ENCODE measurements around the gene LRP1B.
A peak's percentile ranks its signal among the peaks of the same experiment; 100 is the strongest.

The LRP1B gene

DNA sequence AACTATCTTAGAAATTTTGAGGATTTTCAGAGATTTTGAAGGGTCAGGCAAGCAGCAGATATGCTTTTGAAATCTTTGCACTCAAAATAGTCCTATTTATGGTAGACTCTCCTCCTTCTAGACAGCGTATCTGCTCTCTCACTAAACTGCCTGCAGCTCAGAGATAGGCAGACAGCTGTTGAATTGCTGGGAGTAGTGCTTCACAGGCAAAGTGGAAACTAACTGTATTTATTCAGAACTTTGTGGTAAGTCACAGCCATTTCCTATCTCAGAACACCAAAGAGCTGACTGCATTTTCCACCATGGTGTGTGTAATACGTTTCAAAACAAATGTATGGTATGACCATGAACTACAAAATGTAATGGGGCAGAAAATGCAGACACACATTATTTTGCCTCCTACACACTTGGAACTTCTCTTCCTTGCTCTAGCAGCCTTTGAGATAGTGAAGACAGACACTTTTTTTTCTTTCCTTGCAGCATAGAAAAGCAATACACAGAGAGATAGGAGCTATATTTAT, 352.4 kb downstream of the LRP1B start:
- H3K4me3 ChIP-seq (ENCODE audit: low read length) = no peak overlapping the region
- DNase-seq (ENCODE audit: low read depth) = no peak
- TF ChIP-seq, protein P1, sequence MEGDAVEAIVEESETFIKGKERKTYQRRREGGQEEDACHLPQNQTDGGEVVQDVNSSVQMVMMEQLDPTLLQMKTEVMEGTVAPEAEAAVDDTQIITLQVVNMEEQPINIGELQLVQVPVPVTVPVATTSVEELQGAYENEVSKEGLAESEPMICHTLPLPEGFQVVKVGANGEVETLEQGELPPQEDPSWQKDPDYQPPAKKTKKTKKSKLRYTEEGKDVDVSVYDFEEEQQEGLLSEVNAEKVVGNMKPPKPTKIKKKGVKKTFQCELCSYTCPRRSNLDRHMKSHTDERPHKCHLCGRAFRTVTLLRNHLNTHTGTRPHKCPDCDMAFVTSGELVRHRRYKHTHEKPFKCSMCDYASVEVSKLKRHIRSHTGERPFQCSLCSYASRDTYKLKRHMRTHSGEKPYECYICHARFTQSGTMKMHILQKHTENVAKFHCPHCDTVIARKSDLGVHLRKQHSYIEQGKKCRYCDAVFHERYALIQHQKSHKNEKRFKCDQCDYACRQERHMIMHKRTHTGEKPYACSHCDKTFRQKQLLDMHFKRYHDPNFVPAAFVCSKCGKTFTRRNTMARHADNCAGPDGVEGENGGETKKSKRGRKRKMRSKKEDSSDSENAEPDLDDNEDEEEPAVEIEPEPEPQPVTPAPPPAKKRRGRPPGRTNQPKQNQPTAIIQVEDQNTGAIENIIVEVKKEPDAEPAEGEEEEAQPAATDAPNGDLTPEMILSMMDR (IDR thresholded peaks at IDR 0.05; ENCODE audit: insufficient read depth, low read depth, low read length, missing control alignments) = no peak

DNA sequence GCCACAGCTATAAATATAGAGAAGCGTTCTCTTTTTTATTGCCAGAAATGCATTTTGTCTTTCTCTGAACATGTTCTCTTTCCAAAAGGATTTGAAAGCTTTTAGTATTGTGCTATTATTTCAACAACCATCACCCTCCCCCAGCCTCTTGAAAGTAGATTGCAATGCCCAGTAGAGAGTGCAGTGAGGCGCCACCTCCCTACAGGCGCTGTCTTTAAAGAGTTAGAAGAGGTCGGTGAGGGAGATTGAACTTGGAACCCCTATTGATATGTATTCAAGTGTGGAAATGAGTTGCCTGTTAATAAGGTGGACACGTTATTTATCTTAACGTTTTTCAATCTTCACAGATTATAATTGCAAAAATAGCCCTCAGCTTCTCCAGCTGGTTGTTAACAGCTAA, 360.3 kb downstream of the LRP1B start:
- no peak for DNase-seq (ENCODE audit: low read depth)
- TF ChIP-seq, protein P1 (IDR thresholded peaks at IDR 0.05; ENCODE audit: insufficient read depth, low read depth, low read length, missing control alignments) = no peak
- H3K4me3 ChIP-seq (ENCODE audit: low read length) = no peak overlapping the region

DNA sequence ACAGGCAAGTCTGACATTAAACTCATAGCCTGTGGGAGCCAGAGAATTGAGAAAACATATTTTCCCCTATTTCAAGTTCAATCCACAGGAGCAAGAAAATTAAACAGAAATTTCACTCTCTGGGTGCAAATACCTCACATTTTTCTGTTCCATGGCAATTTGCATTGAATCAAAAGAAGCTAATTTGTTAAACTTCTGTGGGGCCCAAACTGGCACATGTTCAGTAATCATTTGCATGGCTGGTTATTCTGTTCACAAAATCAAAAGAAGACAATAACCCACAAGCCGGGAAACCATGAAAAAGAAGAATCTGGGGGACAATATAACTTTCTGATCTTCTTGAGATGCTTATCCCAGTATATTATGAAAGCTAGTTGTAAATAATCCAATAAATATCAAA, 363.1 kb downstream of the LRP1B start:
- H3K4me3 ChIP-seq (ENCODE audit: low read length) = no peak overlapping the region
- no peak for DNase-seq (ENCODE audit: low read depth)
- TF ChIP-seq, protein P1 (IDR thresholded peaks at IDR 0.05; ENCODE audit: insufficient read depth, low read depth, low read length, missing control alignments) = no peak

DNA sequence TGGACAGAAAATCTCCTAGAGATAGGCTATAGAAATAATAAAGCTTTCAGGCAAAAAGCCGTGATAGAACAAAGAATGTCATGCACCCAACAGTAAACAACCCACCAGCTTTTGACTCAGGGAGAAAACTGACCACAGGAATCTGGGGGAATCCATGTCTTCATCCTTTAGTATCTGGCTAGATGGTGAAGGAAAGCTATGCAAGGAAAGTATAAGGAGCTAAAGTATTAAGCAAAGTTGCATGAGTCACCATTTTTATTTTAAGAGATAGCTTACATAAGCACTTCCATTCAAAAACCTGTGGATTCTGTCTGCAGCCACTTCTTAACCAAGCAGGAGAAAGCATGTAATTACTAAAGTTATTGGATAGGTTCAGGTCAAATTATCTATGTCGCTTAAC, 363.8 kb downstream of the LRP1B start:
- DNase-seq (ENCODE audit: low read depth) = peak; percentile 36
- H3K4me3 ChIP-seq (ENCODE audit: low read length) = no peak overlapping the region
- TF ChIP-seq, protein P1 (IDR thresholded peaks at IDR 0.05; ENCODE audit: insufficient read depth, low read depth, low read length, missing control alignments) = no peak

DNA sequence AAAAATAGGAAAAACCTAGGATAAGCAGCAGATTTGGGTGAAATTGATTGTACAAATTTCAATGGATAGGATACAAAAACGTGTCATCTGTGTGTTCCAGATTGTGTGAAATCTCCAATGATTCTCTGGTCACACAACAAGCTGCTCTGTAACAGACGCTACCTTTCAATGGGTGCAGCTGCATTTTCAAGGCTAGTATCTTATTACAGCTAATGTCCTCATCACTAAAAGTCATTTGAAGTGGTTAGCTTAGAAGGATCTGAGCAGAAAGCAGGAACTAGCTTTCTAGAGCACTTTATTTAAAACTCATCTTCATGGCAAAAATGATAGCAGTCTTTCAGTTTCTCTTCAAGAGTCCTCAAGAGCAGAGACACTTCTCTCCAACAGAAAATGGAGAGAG, 364.6 kb downstream of the LRP1B start:
- TF ChIP-seq, protein P1 (IDR thresholded peaks at IDR 0.05; ENCODE audit: insufficient read depth, low read depth, low read length, missing control alignments) = no peak
- no peak overlapping the region for H3K4me3 ChIP-seq (ENCODE audit: low read length)
- DNase-seq (ENCODE audit: low read depth) = no peak

DNA sequence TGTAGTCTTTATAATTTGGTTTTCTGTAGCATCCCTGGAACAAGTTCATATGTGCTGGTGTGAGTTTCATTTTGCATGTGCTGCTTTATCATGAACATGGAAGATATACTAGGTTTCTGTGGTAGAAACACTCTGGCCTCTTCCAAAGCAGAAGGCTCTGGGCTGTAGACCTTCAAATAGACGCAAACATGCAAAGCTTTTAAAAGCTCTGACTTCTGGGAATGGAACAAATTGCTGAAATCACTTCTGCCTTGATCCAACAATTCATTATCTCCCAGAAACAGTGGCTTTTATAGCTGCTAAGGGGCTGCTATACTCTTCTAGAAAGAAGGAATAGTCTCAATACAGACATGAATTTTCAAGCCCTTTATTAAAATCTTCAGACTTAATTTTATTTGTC, 382.2 kb downstream of the LRP1B start:
- no peak for DNase-seq (ENCODE audit: low read depth)
- H3K4me3 ChIP-seq (ENCODE audit: low read length) = no peak overlapping the region
- TF ChIP-seq, protein P1 (IDR thresholded peaks at IDR 0.05; ENCODE audit: insufficient read depth, low read depth, low read length, missing control alignments) = no peak

DNA sequence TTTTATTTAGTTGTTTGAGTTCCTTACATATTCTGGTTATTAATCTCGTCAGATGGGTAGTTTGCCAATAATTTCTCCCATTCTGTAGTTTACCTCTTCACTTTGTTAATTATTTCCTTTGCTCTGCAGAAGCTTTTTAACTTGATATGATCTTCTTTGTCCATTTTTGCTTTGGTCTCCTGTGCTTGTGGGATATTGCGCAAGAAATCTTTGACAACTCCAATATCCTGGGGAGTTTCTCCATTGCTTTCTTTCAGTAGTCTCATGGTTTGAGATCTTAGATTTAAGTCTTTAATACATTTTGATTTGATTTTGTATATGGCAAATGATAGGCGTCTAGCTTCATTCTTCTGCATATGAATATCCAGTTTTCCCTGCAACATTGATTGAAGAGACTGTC, 389.2 kb downstream of the LRP1B start:
- TF ChIP-seq, protein P1 (IDR thresholded peaks at IDR 0.05; ENCODE audit: insufficient read depth, low read depth, low read length, missing control alignments) = no peak
- no peak overlapping the region for H3K4me3 ChIP-seq (ENCODE audit: low read length)
- DNase-seq (ENCODE audit: low read depth) = no peak
